ENCODE results near the gene PRSS3.
"Not testable (repeated sequence)": the region's sequence is repeated elsewhere in the genome, so short reads cannot be mapped to it uniquely, and the experiment has no call there.

PRSS3 gene

GRCh38 chr9:33765411-33765810 lies 29.9 kb upstream of the PRSS3 start:
- Histone ChIP-seq H3K4me1 (ENCODE audit: low read depth, poor library complexity, severe bottlenecking) (no peaks in the 10 kb centered on the region), H3K79me2 (ENCODE audit: insufficient read depth, low read depth) (no peaks in the 10 kb centered on the region), H3K4me3 (IDR thresholded peaks at IDR 0.05; ENCODE audit: insufficient read depth, low read depth, low read length) (no peak overlapping the region), H3K27me3 (ENCODE audit: insufficient read depth, low read depth) (no peaks in the 10 kb centered on the region), H2AFZ (ENCODE audit: low read depth) (no peak overlapping the region), H3K4me2 (no peak overlapping the region), H4K20me1 (ENCODE audit: insufficient read depth) (no peaks in the 10 kb centered on the region), H3K36me3 (ENCODE audit: insufficient read depth) (no peaks in the 10 kb centered on the region), H3K9ac (no peak overlapping the region), H3K27ac (no peak overlapping the region)
- no peak for TF ChIP-seq CTCF (conservative IDR thresholded peaks at IDR 0.05; ENCODE audit: low read depth, low read length)

- H3K27me3 ChIP-seq (ENCODE audit: insufficient read depth, low read depth); H3K4me2 ChIP-seq; H4K20me1 ChIP-seq (ENCODE audit: insufficient read depth); H3K36me3 ChIP-seq (ENCODE audit: insufficient read depth); H2AFZ ChIP-seq (ENCODE audit: low read depth); H3K4me1 ChIP-seq (ENCODE audit: low read depth, poor library complexity, severe bottlenecking); H3K4me3 ChIP-seq (IDR thresholded peaks at IDR 0.05; ENCODE audit: insufficient read depth, low read depth, low read length); H3K27ac ChIP-seq; H3K79me2 ChIP-seq (ENCODE audit: insufficient read depth, low read depth); H3K9ac ChIP-seq: not testable (repeated sequence)
Observed at GRCh38 chr9:33770156-33770880, 25.0 kb upstream of the PRSS3 start.

GRCh38 chr9:33773135-33773534 lies 22.2 kb upstream of the PRSS3 start:
- not testable (repeated sequence) for H4K20me1 ChIP-seq (ENCODE audit: insufficient read depth); H2AFZ ChIP-seq (ENCODE audit: low read depth); H3K4me2 ChIP-seq; H3K27ac ChIP-seq; H3K27me3 ChIP-seq (ENCODE audit: insufficient read depth, low read depth); H3K79me2 ChIP-seq (ENCODE audit: insufficient read depth, low read depth); H3K4me3 ChIP-seq (IDR thresholded peaks at IDR 0.05; ENCODE audit: insufficient read depth, low read depth, low read length); H3K36me3 ChIP-seq (ENCODE audit: insufficient read depth); H3K4me1 ChIP-seq (ENCODE audit: low read depth, poor library complexity, severe bottlenecking); H3K9ac ChIP-seq

GRCh38 chr9:33774074-33774659 lies 21.2 kb upstream of the PRSS3 start:
- H3K9ac ChIP-seq; H3K27ac ChIP-seq; H4K20me1 ChIP-seq (ENCODE audit: insufficient read depth); H3K4me2 ChIP-seq; H2AFZ ChIP-seq (ENCODE audit: low read depth); H3K79me2 ChIP-seq (ENCODE audit: insufficient read depth, low read depth); H3K36me3 ChIP-seq (ENCODE audit: insufficient read depth); H3K4me3 ChIP-seq (IDR thresholded peaks at IDR 0.05; ENCODE audit: insufficient read depth, low read depth, low read length); H3K4me1 ChIP-seq (ENCODE audit: low read depth, poor library complexity, severe bottlenecking); H3K27me3 ChIP-seq (ENCODE audit: insufficient read depth, low read depth): not testable (repeated sequence)

GRCh38 chr9:33776578-33776977 lies 18.8 kb upstream of the PRSS3 start:
- Histone ChIP-seq H4K20me1 (ENCODE audit: insufficient read depth) (no peaks in the 10 kb centered on the region), H2AFZ (ENCODE audit: low read depth) (no peak overlapping the region), H3K4me3 (IDR thresholded peaks at IDR 0.05; ENCODE audit: insufficient read depth, low read depth, low read length) (no peak overlapping the region), H3K27ac (no peak overlapping the region), H3K79me2 (ENCODE audit: insufficient read depth, low read depth) (no peaks in the 10 kb centered on the region), H3K4me2 (no peak overlapping the region), H3K9ac (no peak overlapping the region), H3K36me3 (ENCODE audit: insufficient read depth) (no peaks in the 10 kb centered on the region), H3K4me1 (ENCODE audit: low read depth, poor library complexity, severe bottlenecking) (peaks cover 9% of the 10 kb centered on the region), H3K27me3 (ENCODE audit: insufficient read depth, low read depth) (no peaks in the 10 kb centered on the region)
- TF ChIP-seq CTCF (conservative IDR thresholded peaks at IDR 0.05; ENCODE audit: low read depth, low read length): no peak

Measured in KMS-11 (cell line).